Endothelial cell of umbilical vein (primary cell): ENCODE results near the gene MMS19. TPM values are rescaled to one million over a fixed set of nuclear protein-coding genes. Genes with fewer than 3 reads are reported as not detected.

Source experiments
- BruUV-seq: library from RNA; stranded (reverse); fragments of 400-500 nt; replicated peaks from 2 replicates; lab custom pipeline; 2021; lab: Mats Ljungman, UMichigan
- CTCF ChIA-PET: fragments of 300-600, 350-600 bp; sonication (Branson Sonifier 250); formaldehyde crosslinking; loops from one replicate; lab custom pipeline; 2021; ENCODE audit warnings: antibody characterized with exemption, inconsistent platforms; lab: Charles Lee
- POLR2A ChIA-PET: fragments of 300-600, 350-600 bp; sonication (Branson Sonifier 250); formaldehyde crosslinking; loops from one replicate; lab custom pipeline; 2021; ENCODE audit warnings: antibody characterized with exemption, inconsistent platforms; lab: Charles Lee
- DNase-seq: peaks from one replicate; pipeline ENCODE4 v3.0.0-alpha.2; 2011; ENCODE audit warnings: low read depth, low spot score
- FAIRE-seq: peaks from 2 replicates; lab custom pipeline; 2011; peaks lifted over from hg19 to GRCh38; lab: Jason Lieb, UNC
- H2AFZ ChIP-seq: 2 replicates; pipeline ENCODE4 v1.6.0; 2012; ENCODE audit warnings: low read depth, low read length, control low read depth, inconsistent platforms
- H3K27ac ChIP-seq: 2 replicates; pipeline ENCODE4 v1.5.1; 2011; ENCODE audit warnings: low read depth, mild to moderate bottlenecking, control low read depth, low read length, moderate library complexity; ENCODE audit not compliant: insufficient read depth
- H3K27me3 ChIP-seq, 2 experiments: 2 replicates each; pipeline versions ENCODE4 v1.6.0 to v1.6.1; 2011; ENCODE audit warnings: low read length in 2 of 2, mixed read lengths in 1 of 2; ENCODE audit not compliant: control insufficient read depth in 2 of 2, insufficient read depth in 2 of 2
- H3K36me3 ChIP-seq, 2 experiments: 2 replicates in 1 of 2; 3 replicates in 1 of 2; pipeline ENCODE4 v1.5.1; 2011; ENCODE audit warnings: low read length in 2 of 2, mild to moderate bottlenecking in 1 of 2, moderate library complexity in 1 of 2; ENCODE audit not compliant: control insufficient read depth in 2 of 2, insufficient read depth in 2 of 2; ENCODE audit errors: extremely low read depth in 1 of 2
- H3K4me1 ChIP-seq: 3 replicates; pipeline ENCODE4 v1.5.1; 2011; ENCODE audit warnings: mild to moderate bottlenecking, low read length; ENCODE audit not compliant: control insufficient read depth, insufficient read depth; ENCODE audit errors: extremely low read depth
- H3K4me2 ChIP-seq: 2 replicates; pipeline ENCODE4 v1.6.1; 2011; ENCODE audit warnings: low read length, control low read depth, mixed read lengths; ENCODE audit not compliant: insufficient read depth
- H3K4me3 ChIP-seq, 3 experiments: fragments of 200-600 bp in 1 of 3; sonication (generic), shearing (Covaris generic) in 1 of 3; replicated peaks in 1 of 3; 2 replicates each; pipeline ENCODE4 v1.5.1; 2011 to 2016; ENCODE audit warnings: control low read depth in 3 of 3, low read length in 3 of 3, mild to moderate bottlenecking in 2 of 3, inconsistent platforms in 1 of 3, low read depth in 1 of 3, moderate library complexity in 1 of 3; ENCODE audit not compliant: insufficient read depth in 1 of 3
- H3K79me2 ChIP-seq: 2 replicates; pipeline ENCODE4 v1.6.0; 2012; ENCODE audit warnings: low read length, inconsistent platforms; ENCODE audit not compliant: control insufficient read depth, insufficient read depth
- H3K9ac ChIP-seq: replicated peaks from 2 replicates; pipeline ENCODE3; 2011; ENCODE audit warnings: low read length, control low read depth; ENCODE audit not compliant: insufficient read depth; ENCODE audit errors: extremely low read depth
- H3K9me1 ChIP-seq: replicated peaks from 3 replicates; pipeline ENCODE4 v1.6.0; 2011; ENCODE audit warnings: mild to moderate bottlenecking, low read length; ENCODE audit not compliant: control insufficient read depth, insufficient read depth; ENCODE audit errors: extremely low read depth
- H3K9me3 ChIP-seq: replicated peaks from 2 replicates; pipeline ENCODE4 v1.5.1; 2012; ENCODE audit warnings: low read length, inconsistent platforms; ENCODE audit not compliant: control insufficient read depth, insufficient read depth
- H4K20me1 ChIP-seq: replicated peaks from 2 replicates; pipeline ENCODE3; 2011; ENCODE audit warnings: mild to moderate bottlenecking, low read length; ENCODE audit not compliant: control insufficient read depth, insufficient read depth; ENCODE audit errors: extremely low read depth
- EZH2 ChIP-seq: IDR thresholded peaks from 2 replicates; pipeline ENCODE4 v1.6.1; 2012; ENCODE audit warnings: borderline replicate concordance, low read depth, mild to moderate bottlenecking, moderate library complexity, low read length, inconsistent platforms; ENCODE audit not compliant: severe bottlenecking
- FOS ChIP-seq: IDR thresholded peaks from 2 replicates; pipeline ENCODE4 v1.6.1; 2011; ENCODE audit warnings: mild to moderate bottlenecking, low read length, moderate library complexity, borderline replicate concordance; ENCODE audit not compliant: insufficient read depth
- MYC ChIP-seq: IDR thresholded peaks from one replicate; pipeline ENCODE4 v1.6.1; 2011; ENCODE audit warnings: mild to moderate bottlenecking, low read depth, low read length
- dilution Hi-C: fragments of 300-500 bp; cut with MboI; formaldehyde crosslinking; loops from one replicate; pipeline ENCODE4 v1.15.0; 2019; ENCODE audit warnings: low sequenced_read_pairs; ENCODE audit not compliant: extremely low pct_ligation_motif_present
- intact Hi-C: fragments of 100-400 bp; cut with micrococcal nuclease; formaldehyde crosslinking; loops from one replicate; pipeline ENCODE4 v1.10.0; 2022
- polyA plus RNA-seq, 4 experiments: library from polyadenylated mRNA; depleted of rRNA in 3 of 4; stranded (reverse) in 3 of 4; unstranded in 1 of 4; fragments of >200 nt; gene quantifications; 2 replicates each; pipeline versions ENCODE4 v1.2.1 to v1.2.3, GENCODE V29; 2011 to 2012; ENCODE audit warnings: missing spikeins in 1 of 4
- total RNA-seq: library from RNA; stranded (reverse); gene quantifications from 2 replicates; pipeline ENCODE4 v1.2.3, GENCODE V29; 2021
- TF ChIP-seq, protein P1 (sequence below): IDR thresholded peaks from 2 replicates; pipeline ENCODE4 v1.6.1; 2011; ENCODE audit not compliant: insufficient read depth, insufficient read length

MMS19 gene
- total and polyA plus RNA-seq, 2 donors (not counting 3 experiments of a cell fraction or from before 2014, with no cell fraction given), result 95.2 to 123 TPM

DNA sequence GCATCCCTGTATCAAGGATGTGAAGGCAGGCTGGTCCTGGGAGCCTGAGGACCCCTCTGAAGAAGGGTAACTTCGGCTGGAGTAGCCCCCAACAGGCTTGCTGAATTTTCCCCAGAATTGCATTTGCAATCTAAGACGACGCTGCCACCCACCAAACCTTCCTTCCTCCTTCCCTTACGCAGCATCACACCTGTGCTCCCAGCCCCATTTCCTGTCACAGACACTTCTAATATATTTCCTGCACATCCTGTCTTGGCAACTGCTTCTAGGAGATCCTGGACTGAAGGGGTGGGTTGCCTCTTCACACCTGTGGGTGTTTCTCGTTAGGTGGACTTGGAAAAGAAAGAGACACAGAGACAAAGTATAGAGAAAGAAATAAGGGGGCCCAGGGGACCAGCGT lies 81.7 kb downstream of the MMS19 start:
- Histone ChIP-seq H3K27ac (no peak overlapping the region), H3K4me3 (no peak overlapping the region), H3K36me3 (no peaks in the 10 kb centered on the region), H3K9me1 (no peaks in the 10 kb centered on the region), H4K20me1 (no peaks in the 10 kb centered on the region), H3K9me3 (no peaks in the 10 kb centered on the region), H3K4me1 (no peaks in the 10 kb centered on the region), H3K79me2 (no peaks in the 10 kb centered on the region), H3K4me2 (no peak overlapping the region), H2AFZ (no peak overlapping the region), H3K9ac (no peak overlapping the region), H3K27me3 (no peaks in the 10 kb centered on the region)
- CTCF ChIA-PET, result no interaction called here
- DNase-seq, result no peak
- intact Hi-C loops (no loop called here), dilution Hi-C loops (no loop called here)
- FAIRE-seq, result no peak
- no peak for TF ChIP-seq MYC
- TF ChIP-seq EZH2, result no peak
- TF ChIP-seq, protein P1, sequence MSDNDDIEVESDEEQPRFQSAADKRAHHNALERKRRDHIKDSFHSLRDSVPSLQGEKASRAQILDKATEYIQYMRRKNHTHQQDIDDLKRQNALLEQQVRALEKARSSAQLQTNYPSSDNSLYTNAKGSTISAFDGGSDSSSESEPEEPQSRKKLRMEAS, result no peak
- no peak for TF ChIP-seq FOS
- POLR2A ChIA-PET, result no interaction called here
- no TSS peak for BruUV-seq

DNA sequence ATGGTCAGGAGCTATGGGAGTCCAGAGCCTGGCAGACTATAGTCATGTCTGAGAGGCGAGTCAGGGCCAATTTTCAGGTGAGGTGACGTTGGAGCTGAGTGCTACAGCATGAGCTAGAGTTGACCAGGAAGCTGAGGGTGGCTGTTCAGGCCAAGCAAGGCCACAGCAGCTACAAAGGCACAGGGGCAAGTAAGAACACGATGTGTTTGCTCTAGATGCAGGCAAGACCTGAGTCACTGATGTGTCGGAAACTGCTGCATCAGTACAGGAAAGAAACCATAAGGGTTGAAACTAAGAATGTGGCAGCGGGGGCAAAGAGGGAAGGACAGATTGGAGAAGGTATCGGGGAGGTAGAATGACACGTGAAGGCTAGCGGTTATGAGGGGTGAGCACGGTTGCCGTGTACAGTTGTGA lies 85.3 kb downstream of the MMS19 start:
- ChIA-PET CTCF (interaction anchor here (0.8 to 2.1 kb wide), 4 partner anchors 8 to 11 kb away, joined by 3 to 5 read pairs (median 4); no protein-coding TSS in a partner anchor), POLR2A (no interaction called here)
- no peak overlapping the region for H3K4me2 ChIP-seq
- dilution Hi-C loops (no loop called here), intact Hi-C loops (no loop called here)
- no peaks in the 10 kb centered on the region for H3K36me3 ChIP-seq
- no peak overlapping the region for H3K27ac ChIP-seq
- H3K27me3 ChIP-seq, result no peaks in the 10 kb centered on the region
- no peaks in the 10 kb centered on the region for H3K9me3 ChIP-seq
- TF ChIP-seq EZH2, result no peak
- TF ChIP-seq FOS, result no peak
- H3K4me3 ChIP-seq, result no peak overlapping the region
- H4K20me1 ChIP-seq, result no peaks in the 10 kb centered on the region
- H3K9ac ChIP-seq, result no peak overlapping the region
- DNase-seq (no peak), FAIRE-seq (peak; percentile 48)
- H3K79me2 ChIP-seq, result no peaks in the 10 kb centered on the region
- peak overlapping the region; percentile 7 for H2AFZ ChIP-seq
- H3K4me1 ChIP-seq, result no peaks in the 10 kb centered on the region
- BruUV-seq, result no TSS peak
- no peaks in the 10 kb centered on the region for H3K9me1 ChIP-seq
